HEK293 (cell line): Measurements from ENCODE around the gene ARMH2.

Source experiments
- CTCF ChIA-PET: fragments of 350-600 bp; formaldehyde crosslinking; extraction: SDS; loops from one replicate; lab custom pipeline; 2021; ENCODE audit warnings: antibody characterized with exemption; lab: Yijun Ruan, JAX
- POLR2A ChIA-PET: fragments of 300-600 bp; formaldehyde crosslinking; extraction: SDS; loops from one replicate; lab custom pipeline; 2020; ENCODE audit warnings: antibody characterized with exemption, inconsistent platforms; lab: Yijun Ruan, JAX
- H3K27ac ChIP-seq: fragments of 200-500 bp; sonication (Bioruptor generic); 2 replicates; pipeline ENCODE4 v1.5.1; 2014; ENCODE audit warnings: low read depth, low read length, control low read depth, inconsistent platforms; ENCODE audit errors: extremely low read depth
- H3K36me3 ChIP-seq, 2 experiments: fragments of 200-500 bp in 1 of 2; sonication (Bioruptor generic) in 1 of 2; 1 replicate in 1 of 2; 2 replicates in 1 of 2; pipeline ENCODE4 v1.5.1; 2014 to 2017; ENCODE audit warnings: inconsistent platforms in 2 of 2, low read length in 2 of 2; ENCODE audit not compliant: control insufficient read depth in 2 of 2, insufficient read depth in 1 of 2
- H3K4me1 ChIP-seq: fragments of 200-500 bp; sonication (Bioruptor generic); 2 replicates; pipeline ENCODE4 v1.5.1; 2014; ENCODE audit warnings: mild to moderate bottlenecking, low read length, inconsistent platforms; ENCODE audit not compliant: control insufficient read depth, insufficient read depth
- H3K4me3 ChIP-seq: 2 replicates; pipeline ENCODE4 v1.5.1; 2011; ENCODE audit warnings: low read depth, mild to moderate bottlenecking, control low read depth, low read length, moderate library complexity
- H3K9me3 ChIP-seq: fragments of 200-500 bp; sonication (Bioruptor generic); 2 replicates; pipeline ENCODE4 v1.5.1; 2014; ENCODE audit warnings: low read depth, low read length, inconsistent platforms; ENCODE audit not compliant: control insufficient read depth, insufficient read depth
- KLF1 ChIP-seq: fragments of 450-650 bp; formaldehyde crosslinking; IDR thresholded peaks from 2 replicates; pipeline ENCODE4 v1.5.1; 2016; ENCODE audit warnings: missing biosample characterization, missing genetic modification characterization
- KLF9 ChIP-seq: fragments of 450-650 bp; formaldehyde crosslinking; IDR thresholded peaks from 2 replicates; pipeline ENCODE4 v1.5.1; 2016; ENCODE audit warnings: missing biosample characterization, missing genetic modification characterization, low read depth
- SCRT1 ChIP-seq: fragments of 450-650 bp; formaldehyde crosslinking; IDR thresholded peaks from 2 replicates; pipeline ENCODE4 v1.5.1; 2016; ENCODE audit warnings: missing biosample characterization, missing genetic modification characterization, borderline replicate concordance
- SCRT2 ChIP-seq: fragments of 450-650 bp; formaldehyde crosslinking; IDR thresholded peaks from 2 replicates; pipeline ENCODE4 v1.5.1; 2016; ENCODE audit warnings: missing biosample characterization, missing genetic modification characterization
- SP2 ChIP-seq: fragments of 450-650 bp; formaldehyde crosslinking; IDR thresholded peaks from 2 replicates; pipeline ENCODE4 v1.5.1; 2016; ENCODE audit warnings: missing biosample characterization, missing genetic modification characterization
- SP3 ChIP-seq: fragments of 450-650 bp; formaldehyde crosslinking; IDR thresholded peaks from 2 replicates; pipeline ENCODE4 v1.5.1; 2016; ENCODE audit warnings: missing biosample characterization, missing genetic modification characterization
- SP7 ChIP-seq: fragments of 450-650 bp; formaldehyde crosslinking; IDR thresholded peaks from 2 replicates; pipeline ENCODE4 v1.5.1; 2016; ENCODE audit warnings: missing biosample characterization, missing genetic modification characterization
- TRIM28 ChIP-seq: IDR thresholded peaks from 2 replicates; pipeline ENCODE4 v1.6.1; 2011; ENCODE audit warnings: low read length, control low read depth, borderline replicate concordance
- ZBTB17 ChIP-seq: fragments of 450-650 bp; formaldehyde crosslinking; IDR thresholded peaks from 2 replicates; pipeline ENCODE4 v1.5.1; 2016; ENCODE audit warnings: missing biosample characterization, missing genetic modification characterization
- ZNF121 ChIP-seq: fragments of 450-650 bp; formaldehyde crosslinking; IDR thresholded peaks from 2 replicates; pipeline ENCODE4 v1.5.1; 2016; ENCODE audit warnings: missing biosample characterization, missing genetic modification characterization
- ZNF138 ChIP-seq: fragments of 450-650 bp; formaldehyde crosslinking; IDR thresholded peaks from 2 replicates; pipeline ENCODE4 v1.5.1; 2016; ENCODE audit warnings: missing biosample characterization, missing genetic modification characterization, borderline replicate concordance
- ZNF175 ChIP-seq: fragments of 450-650 bp; formaldehyde crosslinking; IDR thresholded peaks from 2 replicates; pipeline ENCODE4 v1.5.1; 2016; ENCODE audit warnings: missing biosample characterization, missing genetic modification characterization
- ZNF184 ChIP-seq: fragments of 450-650 bp; IDR thresholded peaks from 2 replicates; pipeline ENCODE4 v1.5.1; 2018; ENCODE audit warnings: missing biosample characterization, mild to moderate bottlenecking, missing genetic modification characterization
- ZNF211 ChIP-seq: fragments of 450-650 bp; formaldehyde crosslinking; IDR thresholded peaks from 2 replicates; pipeline ENCODE4 v1.5.1; 2016; ENCODE audit warnings: low read depth, missing biosample characterization, missing genetic modification characterization
- ZNF248 ChIP-seq: fragments of 450-650 bp; formaldehyde crosslinking; IDR thresholded peaks from 2 replicates; pipeline ENCODE4 v1.5.1; 2017; ENCODE audit warnings: missing biosample characterization, missing genetic modification characterization
- ZNF266 ChIP-seq: fragments of 450-650 bp; formaldehyde crosslinking; IDR thresholded peaks from 2 replicates; pipeline ENCODE4 v1.5.1; 2016; ENCODE audit warnings: missing biosample characterization, missing genetic modification characterization, low read depth
- ZNF426 ChIP-seq: fragments of 450-650 bp; formaldehyde crosslinking; IDR thresholded peaks from 2 replicates; pipeline ENCODE4 v1.5.1; 2017; ENCODE audit warnings: missing biosample characterization, missing genetic modification characterization, mild to moderate bottlenecking, inconsistent platforms, moderate library complexity
- ZNF433 ChIP-seq: fragments of 450-650 bp; formaldehyde crosslinking; IDR thresholded peaks from 2 replicates; pipeline ENCODE4 v1.5.1; 2016; ENCODE audit warnings: missing biosample characterization, missing genetic modification characterization, low read depth
- ZNF514 ChIP-seq: fragments of 450-650 bp; formaldehyde crosslinking; IDR thresholded peaks from 2 replicates; pipeline ENCODE4 v1.5.1; 2016; ENCODE audit warnings: missing biosample characterization, missing genetic modification characterization
- ZNF654 ChIP-seq: fragments of 450-650 bp; formaldehyde crosslinking; IDR thresholded peaks from 2 replicates; pipeline ENCODE4 v1.5.1; 2016; ENCODE audit warnings: low read depth, missing biosample characterization, missing genetic modification characterization
- ZNF791 ChIP-seq: fragments of 450-650 bp; formaldehyde crosslinking; IDR thresholded peaks from 2 replicates; pipeline ENCODE4 v1.5.1; 2016; ENCODE audit warnings: missing biosample characterization, missing genetic modification characterization
- TF ChIP-seq, protein P1 (sequence below): fragments of 450-650 bp; IDR thresholded peaks from 2 replicates; pipeline ENCODE4 v1.5.1; 2018; ENCODE audit warnings: missing biosample characterization, mild to moderate bottlenecking, missing genetic modification characterization
- TF ChIP-seq, protein P2 (sequence below): fragments of 450-650 bp; formaldehyde crosslinking; IDR thresholded peaks from 2 replicates; pipeline ENCODE4; 2016; ENCODE audit warnings: missing biosample characterization, missing genetic modification characterization
- TF ChIP-seq, protein P3 (sequence below): fragments of 450-650 bp; formaldehyde crosslinking; IDR thresholded peaks from 2 replicates; pipeline ENCODE4 v1.5.1; 2016; ENCODE audit warnings: missing biosample characterization, missing genetic modification characterization
- TF ChIP-seq, protein P4 (sequence below): fragments of 450-650 bp; formaldehyde crosslinking; IDR thresholded peaks from 2 replicates; pipeline ENCODE4 v1.5.1; 2016; ENCODE audit warnings: missing biosample characterization, missing genetic modification characterization
- TF ChIP-seq, protein P5 (sequence below): fragments of 450-650 bp; IDR thresholded peaks from 2 replicates; pipeline ENCODE4 v1.5.1; 2018; ENCODE audit warnings: missing biosample characterization, missing genetic modification characterization

The ARMH2 gene

DNA sequence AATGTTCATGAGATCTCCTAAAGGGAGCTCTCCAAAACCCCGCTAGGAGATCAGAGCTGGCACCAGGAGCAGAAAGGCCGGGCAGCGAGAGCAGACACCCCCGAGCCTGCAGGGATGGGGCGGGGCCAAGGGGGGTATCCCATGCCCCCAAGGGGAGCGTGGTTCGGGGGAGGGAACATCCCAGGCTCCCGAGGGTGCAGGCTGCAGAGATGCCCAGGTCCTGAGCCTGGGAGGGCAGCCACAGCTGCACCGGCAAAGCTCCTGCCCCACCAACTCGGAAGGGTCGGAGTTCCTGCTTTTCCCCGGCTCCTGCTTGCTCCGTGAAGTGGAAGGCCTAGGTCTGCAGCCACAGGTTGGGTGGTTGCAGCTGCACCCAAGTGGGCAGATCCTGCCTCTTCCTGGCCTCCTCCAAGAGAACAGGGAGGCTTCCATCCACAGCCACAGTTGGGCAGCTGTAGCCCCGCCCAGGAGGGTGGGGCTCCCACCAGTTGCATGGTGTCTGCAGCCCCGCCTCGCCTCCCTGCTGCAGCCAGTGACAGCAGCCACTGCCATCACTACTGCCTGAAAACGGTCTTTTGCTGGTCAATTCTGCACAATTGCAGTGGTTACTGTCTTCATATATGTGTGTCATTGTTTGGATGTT is 37.4 kb downstream of the ARMH2 start:
- TF ChIP-seq TRIM28 (no peak), ZNF121 (tag by site-specific recombination) (no peak), SCRT1 (tag by site-specific recombination) (peak; percentile 97), KLF1 (peak; percentile 63; the same call in 1 of the 2 replicates), KLF9 (tag by site-specific recombination) (0 out of 2 replicates have a peak, but pooled peaks have one; percentile 37), SP3 (tag by site-specific recombination) (no peak), ZNF248 (tag by site-specific recombination) (no peak), SCRT2 (tag by site-specific recombination) (peak; percentile 96), ZNF211 (tag by site-specific recombination) (no peak), ZNF266 (tag by site-specific recombination) (no peak), SP2 (tag by site-specific recombination) (peak; percentile 41)
- TF ChIP-seq, protein P1, sequence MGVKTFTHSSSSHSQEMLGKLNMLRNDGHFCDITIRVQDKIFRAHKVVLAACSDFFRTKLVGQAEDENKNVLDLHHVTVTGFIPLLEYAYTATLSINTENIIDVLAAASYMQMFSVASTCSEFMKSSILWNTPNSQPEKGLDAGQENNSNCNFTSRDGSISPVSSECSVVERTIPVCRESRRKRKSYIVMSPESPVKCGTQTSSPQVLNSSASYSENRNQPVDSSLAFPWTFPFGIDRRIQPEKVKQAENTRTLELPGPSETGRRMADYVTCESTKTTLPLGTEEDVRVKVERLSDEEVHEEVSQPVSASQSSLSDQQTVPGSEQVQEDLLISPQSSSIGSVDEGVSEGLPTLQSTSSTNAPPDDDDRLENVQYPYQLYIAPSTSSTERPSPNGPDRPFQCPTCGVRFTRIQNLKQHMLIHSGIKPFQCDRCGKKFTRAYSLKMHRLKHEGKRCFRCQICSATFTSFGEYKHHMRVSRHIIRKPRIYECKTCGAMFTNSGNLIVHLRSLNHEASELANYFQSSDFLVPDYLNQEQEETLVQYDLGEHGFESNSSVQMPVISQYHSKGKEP (tag by site-specific recombination), result peak; percentile 81
- TF ChIP-seq, all 188 proteins: peak for 6
- no peak overlapping the region for H3K27ac ChIP-seq
- H3K4me3 ChIP-seq, result no peak overlapping the region
- no peaks in the 10 kb centered on the region for H3K36me3 ChIP-seq
- no peaks in the 10 kb centered on the region for H3K4me1 ChIP-seq
- CTCF ChIA-PET, result interaction anchor here (0.6 kb wide), 1 partner anchor 181 kb away, joined by 3 read pairs; no protein-coding TSS in a partner anchor
- POLR2A ChIA-PET, result no interaction called here
- H3K9me3 ChIP-seq, result no peaks in the 10 kb centered on the region

DNA sequence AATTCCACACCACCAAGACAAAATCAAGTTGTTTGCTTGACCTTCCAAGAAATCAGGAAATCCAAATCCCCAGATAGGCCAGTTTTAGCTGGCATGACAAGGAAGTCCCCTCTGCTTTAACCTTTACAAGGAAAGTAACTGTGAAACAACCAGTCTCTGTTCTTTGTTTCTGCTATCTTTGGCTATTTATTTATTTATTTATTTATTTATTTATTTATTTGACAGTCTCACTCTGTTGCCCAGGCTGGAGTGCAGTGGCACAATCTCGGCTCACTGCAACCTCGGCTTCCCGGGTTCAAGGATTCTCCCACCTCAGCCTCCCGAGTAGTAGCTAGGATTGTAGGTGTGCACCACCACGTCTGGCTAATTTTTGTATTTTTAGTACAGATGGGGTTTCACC is 38.5 kb downstream of the ARMH2 start:
- no peaks in the 10 kb centered on the region for H3K36me3 ChIP-seq
- H3K27ac ChIP-seq, result no peak overlapping the region
- H3K9me3 ChIP-seq, result no peaks in the 10 kb centered on the region
- ChIA-PET POLR2A (no interaction called here), CTCF (no interaction called here)
- H3K4me1 ChIP-seq, result no peaks in the 10 kb centered on the region
- no peak overlapping the region for H3K4me3 ChIP-seq
- TF ChIP-seq, protein P2, sequence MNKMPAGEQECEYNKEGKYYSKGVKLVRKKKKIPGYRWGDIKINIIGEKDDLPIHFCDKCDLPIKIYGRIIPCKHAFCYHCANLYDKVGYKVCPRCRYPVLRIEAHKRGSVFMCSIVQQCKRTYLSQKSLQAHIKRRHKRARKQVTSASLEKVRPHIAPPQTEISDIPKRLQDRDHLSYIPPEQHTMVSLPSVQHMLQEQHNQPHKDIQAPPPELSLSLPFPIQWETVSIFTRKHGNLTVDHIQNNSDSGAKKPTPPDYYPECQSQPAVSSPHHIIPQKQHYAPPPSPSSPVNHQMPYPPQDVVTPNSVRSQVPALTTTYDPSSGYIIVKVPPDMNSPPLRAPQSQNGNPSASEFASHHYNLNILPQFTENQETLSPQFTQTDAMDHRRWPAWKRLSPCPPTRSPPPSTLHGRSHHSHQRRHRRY (tag by site-specific recombination), result no peak
- TF ChIP-seq SP7 (tag by site-specific recombination) (no peak), ZNF433 (tag by site-specific recombination) (peak; percentile 80), ZNF138 (tag by site-specific recombination) (peak; percentile 79; the same call in 1 of the 2 replicates), ZNF175 (no peak), ZBTB17 (no peak), ZNF791 (tag by site-specific recombination) (no peak), ZNF654 (tag by site-specific recombination) (peak; percentile 32), ZNF514 (tag by site-specific recombination) (0 out of 2 replicates have a peak, but pooled peaks have one; percentile 31), ZNF426 (peak; percentile 68), ZNF184 (no peak)
- TF ChIP-seq, protein P3, sequence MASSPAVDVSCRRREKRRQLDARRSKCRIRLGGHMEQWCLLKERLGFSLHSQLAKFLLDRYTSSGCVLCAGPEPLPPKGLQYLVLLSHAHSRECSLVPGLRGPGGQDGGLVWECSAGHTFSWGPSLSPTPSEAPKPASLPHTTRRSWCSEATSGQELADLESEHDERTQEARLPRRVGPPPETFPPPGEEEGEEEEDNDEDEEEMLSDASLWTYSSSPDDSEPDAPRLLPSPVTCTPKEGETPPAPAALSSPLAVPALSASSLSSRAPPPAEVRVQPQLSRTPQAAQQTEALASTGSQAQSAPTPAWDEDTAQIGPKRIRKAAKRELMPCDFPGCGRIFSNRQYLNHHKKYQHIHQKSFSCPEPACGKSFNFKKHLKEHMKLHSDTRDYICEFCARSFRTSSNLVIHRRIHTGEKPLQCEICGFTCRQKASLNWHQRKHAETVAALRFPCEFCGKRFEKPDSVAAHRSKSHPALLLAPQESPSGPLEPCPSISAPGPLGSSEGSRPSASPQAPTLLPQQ (tag by site-specific recombination), result no peak
- TF ChIP-seq, protein P1 (tag by site-specific recombination), result no peak
- TF ChIP-seq, protein P4, sequence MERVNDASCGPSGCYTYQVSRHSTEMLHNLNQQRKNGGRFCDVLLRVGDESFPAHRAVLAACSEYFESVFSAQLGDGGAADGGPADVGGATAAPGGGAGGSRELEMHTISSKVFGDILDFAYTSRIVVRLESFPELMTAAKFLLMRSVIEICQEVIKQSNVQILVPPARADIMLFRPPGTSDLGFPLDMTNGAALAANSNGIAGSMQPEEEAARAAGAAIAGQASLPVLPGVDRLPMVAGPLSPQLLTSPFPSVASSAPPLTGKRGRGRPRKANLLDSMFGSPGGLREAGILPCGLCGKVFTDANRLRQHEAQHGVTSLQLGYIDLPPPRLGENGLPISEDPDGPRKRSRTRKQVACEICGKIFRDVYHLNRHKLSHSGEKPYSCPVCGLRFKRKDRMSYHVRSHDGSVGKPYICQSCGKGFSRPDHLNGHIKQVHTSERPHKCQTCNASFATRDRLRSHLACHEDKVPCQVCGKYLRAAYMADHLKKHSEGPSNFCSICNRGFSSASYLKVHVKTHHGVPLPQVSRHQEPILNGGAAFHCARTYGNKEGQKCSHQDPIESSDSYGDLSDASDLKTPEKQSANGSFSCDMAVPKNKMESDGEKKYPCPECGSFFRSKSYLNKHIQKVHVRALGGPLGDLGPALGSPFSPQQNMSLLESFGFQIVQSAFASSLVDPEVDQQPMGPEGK (tag by site-specific recombination), result no peak
- TF ChIP-seq, protein P5, sequence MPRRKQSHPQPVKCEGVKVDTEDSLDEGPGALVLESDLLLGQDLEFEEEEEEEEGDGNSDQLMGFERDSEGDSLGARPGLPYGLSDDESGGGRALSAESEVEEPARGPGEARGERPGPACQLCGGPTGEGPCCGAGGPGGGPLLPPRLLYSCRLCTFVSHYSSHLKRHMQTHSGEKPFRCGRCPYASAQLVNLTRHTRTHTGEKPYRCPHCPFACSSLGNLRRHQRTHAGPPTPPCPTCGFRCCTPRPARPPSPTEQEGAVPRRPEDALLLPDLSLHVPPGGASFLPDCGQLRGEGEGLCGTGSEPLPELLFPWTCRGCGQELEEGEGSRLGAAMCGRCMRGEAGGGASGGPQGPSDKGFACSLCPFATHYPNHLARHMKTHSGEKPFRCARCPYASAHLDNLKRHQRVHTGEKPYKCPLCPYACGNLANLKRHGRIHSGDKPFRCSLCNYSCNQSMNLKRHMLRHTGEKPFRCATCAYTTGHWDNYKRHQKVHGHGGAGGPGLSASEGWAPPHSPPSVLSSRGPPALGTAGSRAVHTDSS (tag by site-specific recombination), result no peak
